ENCODE measurements around the gene DLGAP1.

Gene DLGAP1

GRCh38 chr18:4238966-4239365 lies 216.1 kb downstream of the DLGAP1 start:
- no peak for DNase-seq (ENCODE audit: low spot score)

- DNase-seq (ENCODE audit: low spot score) = no peak
Measured at GRCh38 chr18:4237664-4238041, 217.5 kb downstream of the DLGAP1 start.

- no peak for DNase-seq (ENCODE audit: low spot score)
Measured at GRCh38 chr18:4236940-4237663, 218.0 kb downstream of the DLGAP1 start.

- no peak for DNase-seq (ENCODE audit: low spot score)
Measured at GRCh38 chr18:4233468-4233867, 221.6 kb downstream of the DLGAP1 start.

- DNase-seq (ENCODE audit: low spot score) = no peak
Measured at GRCh38 chr18:4232656-4233055, 222.5 kb downstream of the DLGAP1 start.

GRCh38 chr18:4231260-4231659 lies 223.8 kb downstream of the DLGAP1 start:
- no peak for DNase-seq (ENCODE audit: low spot score)

- no peak for DNase-seq (ENCODE audit: low spot score)
Measured at GRCh38 chr18:4230450-4231168, 224.5 kb downstream of the DLGAP1 start.

- DNase-seq (ENCODE audit: low spot score) = no peak
Measured at GRCh38 chr18:4224031-4224704, 230.9 kb downstream of the DLGAP1 start.

GRCh38 chr18:4211111-4211837 lies 243.8 kb downstream of the DLGAP1 start:
- DNase-seq (ENCODE audit: low spot score) = no peak

- DNase-seq (ENCODE audit: low spot score) = no peak
Measured at GRCh38 chr18:4208366-4208765, 246.7 kb downstream of the DLGAP1 start.

- DNase-seq (ENCODE audit: low spot score) = no peak
Measured at GRCh38 chr18:4207383-4207985, 247.6 kb downstream of the DLGAP1 start.

GRCh38 chr18:4204438-4204720 lies 250.7 kb downstream of the DLGAP1 start:
- DNase-seq (ENCODE audit: low spot score) = no peak

GRCh38 chr18:4203568-4204437 lies 251.3 kb downstream of the DLGAP1 start:
- DNase-seq (ENCODE audit: low spot score) = peak; percentile 29

GRCh38 chr18:4200399-4200798 lies 254.7 kb downstream of the DLGAP1 start:
- no peak for DNase-seq (ENCODE audit: low spot score)

GRCh38 chr18:4198956-4199355 lies 256.2 kb downstream of the DLGAP1 start:
- DNase-seq (ENCODE audit: low spot score) = no peak

GRCh38 chr18:4196351-4196750 lies 258.8 kb downstream of the DLGAP1 start:
- no peak for DNase-seq (ENCODE audit: low spot score)

GRCh38 chr18:4193086-4193485 lies 262.0 kb downstream of the DLGAP1 start:
- no peak for DNase-seq (ENCODE audit: low spot score)

GRCh38 chr18:4181882-4182568 lies 273.1 kb downstream of the DLGAP1 start:
- no peak for DNase-seq (ENCODE audit: low spot score)

GRCh38 chr18:4181086-4181485 lies 274.0 kb downstream of the DLGAP1 start:
- no peak for DNase-seq (ENCODE audit: low spot score)

GRCh38 chr18:4172196-4173100 lies 282.7 kb downstream of the DLGAP1 start:
- no peak for DNase-seq (ENCODE audit: low spot score)

Measured in kidney capillary endothelial cell (primary cell).